ENCODE measurements around the gene FAM169A. TPM values are rescaled to one million over a fixed set of nuclear protein-coding genes. Genes with fewer than 3 reads are reported as not detected.
"Not testable (repeated sequence)": the region's sequence is repeated elsewhere in the genome, so short reads cannot be mapped to it uniquely, and the experiment has no call there.

FAM169A gene
- polyA plus RNA-seq, 4 donors: 17.0 to 21.9 (median 18.9) TPM

GRCh38 chr5:74810915-74811314 is 55.3 kb downstream of the FAM169A start:
- no peak for DNase-seq (ENCODE audit: low read depth in 4 of 4, low spot score in 3 of 4)

GRCh38 chr5:74801941-74802340 is 64.2 kb downstream of the FAM169A start:
- DNase-seq (ENCODE audit: low read depth in 4 of 4, low spot score in 3 of 4): no peak

GRCh38 chr5:74801197-74801596 is 65.0 kb downstream of the FAM169A start:
- DNase-seq (ENCODE audit: low read depth in 4 of 4, low spot score in 3 of 4): no peak

GRCh38 chr5:74798977-74799911 is 66.9 kb downstream of the FAM169A start:
- DNase-seq (ENCODE audit: low read depth in 4 of 4, low spot score in 3 of 4): no peak

- not testable (repeated sequence) for DNase-seq (ENCODE audit: low read depth in 4 of 4, low spot score in 3 of 4)
Measured at GRCh38 chr5:74791669-74792068, 74.5 kb downstream of the FAM169A start.

GRCh38 chr5:74787424-74787823 is 78.8 kb downstream of the FAM169A start:
- DNase-seq (ENCODE audit: low read depth in 4 of 4, low spot score in 3 of 4): no peak

- no peak for DNase-seq (ENCODE audit: low read depth in 4 of 4, low spot score in 3 of 4)
Measured at GRCh38 chr5:74786851-74787250, 79.3 kb downstream of the FAM169A start.

GRCh38 chr5:74778609-74779008 is 87.6 kb downstream of the FAM169A start:
- DNase-seq (ENCODE audit: low read depth in 4 of 4, low spot score in 3 of 4): no peak

GRCh38 chr5:74772359-74772758 is 93.8 kb downstream of the FAM169A start:
- DNase-seq (ENCODE audit: low read depth in 4 of 4, low spot score in 3 of 4): no peak

GRCh38 chr5:74767579-74767913 is 98.6 kb downstream of the FAM169A start:
- DNase-seq (ENCODE audit: low read depth in 4 of 4, low spot score in 3 of 4): no peak

- DNase-seq (ENCODE audit: low read depth in 4 of 4, low spot score in 3 of 4): peak; percentile 89 to 93 (median 92)
Measured at GRCh38 chr5:74766849-74767578, 99.2 kb downstream of the FAM169A start, which contains the start of the genes GFM2 and NSA2. TSS of gene GFM2 (minus strand) at chr5:74767117. CDS start at chr5:74763742, 3,375 bp downstream. TSS of gene NSA2 (plus strand) at chr5:74767249. CDS start at chr5:74767361, 112 bp downstream.

GRCh38 chr5:74766418-74766848 is 99.8 kb downstream of the FAM169A start:
- peak in 2 of 4 donors; percentile 32 to 48 for DNase-seq (ENCODE audit: low read depth in 4 of 4, low spot score in 3 of 4)

- no peak for DNase-seq (ENCODE audit: low read depth in 4 of 4, low spot score in 3 of 4)
Measured at GRCh38 chr5:74765929-74766328, 100.3 kb downstream of the FAM169A start.

- no peak for DNase-seq (ENCODE audit: low read depth in 4 of 4, low spot score in 3 of 4)
Measured at GRCh38 chr5:74765201-74765600, 101.0 kb downstream of the FAM169A start.

- no peak for DNase-seq (ENCODE audit: low read depth in 4 of 4, low spot score in 3 of 4)
Measured at GRCh38 chr5:74763504-74763903, 102.7 kb downstream of the FAM169A start.

- DNase-seq (ENCODE audit: low read depth in 4 of 4, low spot score in 3 of 4): no peak
Measured at GRCh38 chr5:74762599-74762998, 103.6 kb downstream of the FAM169A start.

- DNase-seq (ENCODE audit: low read depth in 4 of 4, low spot score in 3 of 4): no peak
Measured at GRCh38 chr5:74761241-74761640, 104.9 kb downstream of the FAM169A start.

GRCh38 chr5:74748742-74749141 is 117.4 kb downstream of the FAM169A start:
- not testable (repeated sequence) for DNase-seq (ENCODE audit: low read depth in 4 of 4, low spot score in 3 of 4)

GRCh38 chr5:74738406-74738805 is 127.8 kb downstream of the FAM169A start:
- no peak for DNase-seq (ENCODE audit: low read depth in 4 of 4, low spot score in 3 of 4)

- no peak for DNase-seq (ENCODE audit: low read depth in 4 of 4, low spot score in 3 of 4)
Measured at GRCh38 chr5:74736759-74737158, 129.4 kb downstream of the FAM169A start.
